K562 (cell line): ENCODE measurements around the gene MAGI2. TPM values are rescaled to one million over a fixed set of nuclear protein-coding genes. Genes with fewer than 3 reads are reported as not detected.

Source experiments
- ATAC-seq: fragments of 200-7000 bp; cut with Tn5 transposase; 3 replicates; pipeline ENCODE4 v1.9.1; 2020; ENCODE audit warnings: moderate library complexity
- BruUV-seq: library from RNA; stranded (reverse); fragments of 400-500 nt; replicated peaks from 2 replicates; lab custom pipeline; 2021; lab: Mats Ljungman, UMichigan
- CTCF ChIA-PET: fragments of 300-600 bp; formaldehyde crosslinking; extraction: SDS; loops from one replicate; lab custom pipeline; 2021; ENCODE audit warnings: low intra/inter-chr PET ratio; lab: Yijun Ruan, JAX
- POLR2A ChIA-PET: fragments of 300-600, 350-650 bp; sonication (Branson Sonifier 250); formaldehyde crosslinking; extraction: SDS; loops from one replicate; lab custom pipeline; 2021; ENCODE audit warnings: antibody characterized with exemption, inconsistent platforms; lab: Yijun Ruan, JAX
- DNase-seq, 4 experiments: peaks; one replicate each; pipeline versions ENCODE4 v3.0.0 to v3.0.0-alpha.2; 2011 to 2018; ENCODE audit warnings: low spot score in 3 of 4, mixed read lengths in 3 of 4; ENCODE audit errors: extremely low read depth in 1 of 4
- FAIRE-seq: peaks from 2 replicates; lab custom pipeline; 2011; peaks lifted over from hg19 to GRCh38; lab: Jason Lieb, UNC
- H2AFZ ChIP-seq: 2 replicates; pipeline ENCODE4 v1.6.0; 2011; ENCODE audit warnings: low read depth, low read length, control low read depth, inconsistent platforms
- H3K27ac ChIP-seq: fragments of 200-600 bp; 3 replicates; pipeline ENCODE4 v1.8.0; 2011; ENCODE audit warnings: low read depth, mild to moderate bottlenecking, control low read depth, inconsistent platforms, low read length, moderate library complexity, mixed read lengths; ENCODE audit errors: extremely low read depth
- H3K27me3 ChIP-seq, 2 experiments: fragments of 300-600 bp in 1 of 2; 2 replicates in 1 of 2; 3 replicates in 1 of 2; pipeline versions ENCODE4 v1.6.0 to v1.8.0; 2011; ENCODE audit warnings: inconsistent platforms in 2 of 2, low read length in 2 of 2, mild to moderate bottlenecking in 1 of 2, mixed read lengths in 1 of 2, moderate library complexity in 1 of 2; ENCODE audit not compliant: control insufficient read depth in 2 of 2, insufficient read depth in 2 of 2
- H3K36me3 ChIP-seq: fragments of 300-600 bp; 3 replicates; pipeline ENCODE4 v1.8.0; 2011; ENCODE audit warnings: mild to moderate bottlenecking, low read length, inconsistent platforms; ENCODE audit not compliant: control insufficient read depth, insufficient read depth
- H3K4me1 ChIP-seq, 2 experiments: fragments of 200-600 bp in 1 of 2; replicated peaks in 1 of 2; 2 replicates in 1 of 2; 3 replicates in 1 of 2; pipeline versions ENCODE4 v1.5.1 to v1.8.0; 2011; ENCODE audit warnings: inconsistent platforms in 2 of 2, low read length in 2 of 2, mild to moderate bottlenecking in 1 of 2, mixed read lengths in 1 of 2, moderate library complexity in 1 of 2; ENCODE audit not compliant: control insufficient read depth in 2 of 2, insufficient read depth in 2 of 2
- H3K4me2 ChIP-seq: 2 replicates; pipeline ENCODE4 v1.6.1; 2011; ENCODE audit warnings: low read length, control low read depth, inconsistent platforms, mixed read lengths; ENCODE audit not compliant: insufficient read depth
- H3K4me3 ChIP-seq: fragments of 200-600 bp; sonication (generic), shearing (Covaris generic); 2 replicates; pipeline ENCODE4 v1.5.1; 2016; ENCODE audit warnings: control low read depth, inconsistent platforms
- H3K79me2 ChIP-seq: fragments of 200-600 bp; 3 replicates; pipeline ENCODE4 v1.8.0; 2011; ENCODE audit warnings: low read length, inconsistent platforms; ENCODE audit not compliant: control insufficient read depth, insufficient read depth
- H3K9ac ChIP-seq, 2 experiments: 2 replicates each; pipeline versions ENCODE4 v1.6.0 to v1.6.1; 2011; ENCODE audit warnings: low read depth in 2 of 2, low read length in 2 of 2, control low read depth in 1 of 2, inconsistent platforms in 1 of 2, mild to moderate bottlenecking in 1 of 2, mixed read lengths in 1 of 2; ENCODE audit not compliant: insufficient read depth in 1 of 2
- H3K9me1 ChIP-seq: one replicate; pipeline ENCODE4 v1.6.0; 2011; ENCODE audit warnings: inconsistent platforms, mild to moderate bottlenecking, low read length, moderate library complexity; ENCODE audit not compliant: control insufficient read depth, insufficient read depth
- H3K9me3 ChIP-seq: replicated peaks from 2 replicates; pipeline ENCODE4 v1.5.1; 2011; ENCODE audit warnings: low read depth, low read length, inconsistent platforms; ENCODE audit not compliant: control insufficient read depth, insufficient read depth
- H4K20me1 ChIP-seq: replicated peaks from 2 replicates; pipeline ENCODE4 v1.6.1; 2011; ENCODE audit warnings: low read length, inconsistent platforms, mixed read lengths; ENCODE audit not compliant: control insufficient read depth, insufficient read depth
- KAT2B ChIP-seq: IDR thresholded peaks from one replicate; pipeline ENCODE4 v1.6.1; 2012; ENCODE audit warnings: low read depth, mild to moderate bottlenecking, control low read depth, inconsistent platforms, low read length, moderate library complexity
- KAT7 ChIP-seq: sonication (generic); formaldehyde crosslinking; IDR thresholded peaks from 2 replicates; pipeline ENCODE4 v1.8.0; 2022; ENCODE audit warnings: missing genetic modification reagents, mild to moderate bottlenecking, borderline replicate concordance
- MECOM ChIP-seq: fragments of 250-450 bp; sonication (Bioruptor Pico); IDR thresholded peaks from 2 replicates; pipeline ENCODE4 v1.8.0; 2022; ENCODE audit warnings: inconsistent platforms
- NR3C1 ChIP-seq: sonication (generic); formaldehyde crosslinking; IDR thresholded peaks from 2 replicates; pipeline ENCODE4 v1.8.1; 2022; ENCODE audit warnings: missing genetic modification reagents
- PTRF ChIP-seq: fragments of 450-650 bp; IDR thresholded peaks from 2 replicates; pipeline ENCODE4 v1.6.1; 2016; ENCODE audit warnings: mild to moderate bottlenecking, missing genetic modification characterization, missing compliant biosample characterization
- SMARCC2 ChIP-seq: fragments of 450-650 bp; IDR thresholded peaks from 2 replicates; pipeline ENCODE4 v1.6.1; 2017; ENCODE audit warnings: antibody characterized with exemption, moderate library complexity, mild to moderate bottlenecking, low read depth
- SRSF1 ChIP-seq: fragments of 200-400 bp; formaldehyde crosslinking; IDR thresholded peaks from 2 replicates; pipeline ENCODE4 v1.6.1; 2017; ENCODE audit warnings: mild to moderate bottlenecking, low read depth, low read length, moderate library complexity
- ZNF197 ChIP-seq: fragments of 200-800 bp; sonication (Bioruptor generic); IDR thresholded peaks from 2 replicates; pipeline ENCODE4 v1.6.1; 2016; ENCODE audit warnings: low read depth, missing genetic modification characterization, missing compliant biosample characterization
- WGBS: fragments of 100-300 bp; shearing (Covaris generic); methylation state at CpG from one replicate; pipeline ENCODE4 v1.1.6; 2016; ENCODE audit warnings: low coverage, mixed read lengths; ENCODE audit not compliant: insufficient coverage; ENCODE audit errors: missing lambda C conversion rate; 5-methylcytosine and 5-hydroxymethylcytosine counted together
- in situ Hi-C: fragments of 300-500 bp; cut with MboI; formaldehyde crosslinking; loops from 4 replicates; pipeline ENCODE4 v1.15.0; 2018; ENCODE audit warnings: inconsistent platforms, mixed read lengths
- intact Hi-C: fragments of 100-400 bp; cut with micrococcal nuclease; formaldehyde crosslinking; loops from 2 replicates; pipeline ENCODE4 v1.14.2; 2022
- polyA plus RNA-seq, 8 experiments: library from polyadenylated mRNA; depleted of rRNA in 4 of 8; stranded (reverse) in 5 of 8; unstranded in 3 of 8; fragments of >200 nt; fragmentation: Nextera tagmentation in 2 of 8; fragmentation: Illumina TruSeq in 1 of 8; extraction: Ambion mirVana in 2 of 8; extraction: Trizol in 1 of 8; gene quantifications; 2 replicates each; pipeline versions ENCODE4 v1.2.1 to v1.2.3, GENCODE V29; 2011 to 2014; ENCODE audit warnings: inconsistent platforms in 1 of 8, missing spikeins in 1 of 8
- total RNA-seq, 7 experiments: library from RNA; depleted of rRNA in 6 of 7; stranded (reverse); fragments of >200 nt in 6 of 7; fragmentation: Illumina TruSeq in 2 of 7; extraction: Trizol in 2 of 7; gene quantifications; 2 replicates each; pipeline versions ENCODE4 v1.2.1 to v1.2.3, GENCODE V29; 2011 to 2021; ENCODE audit warnings: low replicate concordance in 1 of 7
- TF ChIP-seq, protein P1 (sequence below): fragments of 250-450 bp; sonication (Bioruptor Pico); IDR thresholded peaks from 2 replicates; pipeline ENCODE4 v1.5.1; 2021; ENCODE audit warnings: mild to moderate bottlenecking
- TF ChIP-seq, protein P2 (sequence below), 2 experiments: fragments of 200-800 bp in 1 of 2; sonication (Bioruptor generic) in 1 of 2; sonication (generic) in 1 of 2; formaldehyde crosslinking in 1 of 2; IDR thresholded peaks in 1 of 2; conservative IDR thresholded peaks in 1 of 2; 2 replicates each; pipeline versions ENCODE4 v1.5.0 to v1.6.1; 2016 to 2020; ENCODE audit warnings: missing compliant biosample characterization in 1 of 2, missing genetic modification characterization in 1 of 2, missing genetic modification reagents in 1 of 2
- TF ChIP-seq, protein P3 (sequence below): fragments of 200-400 bp; formaldehyde crosslinking; IDR thresholded peaks from 2 replicates; pipeline ENCODE4 v1.6.1; 2017; ENCODE audit warnings: mild to moderate bottlenecking, low read depth, low read length, moderate library complexity
- TF ChIP-seq, protein P4 (sequence below): fragments of 250-450 bp; sonication (Bioruptor Pico); IDR thresholded peaks from 2 replicates; pipeline ENCODE4 v1.4.0; 2020; ENCODE audit warnings: mild to moderate bottlenecking

Gene MAGI2
- total and polyA plus RNA-seq, 9 of the 15 experiments (the other 6 are each of a cell fraction or from before 2014, with no cell fraction given) = 0.27 to 1.4 (median 0.70) TPM

DNA sequence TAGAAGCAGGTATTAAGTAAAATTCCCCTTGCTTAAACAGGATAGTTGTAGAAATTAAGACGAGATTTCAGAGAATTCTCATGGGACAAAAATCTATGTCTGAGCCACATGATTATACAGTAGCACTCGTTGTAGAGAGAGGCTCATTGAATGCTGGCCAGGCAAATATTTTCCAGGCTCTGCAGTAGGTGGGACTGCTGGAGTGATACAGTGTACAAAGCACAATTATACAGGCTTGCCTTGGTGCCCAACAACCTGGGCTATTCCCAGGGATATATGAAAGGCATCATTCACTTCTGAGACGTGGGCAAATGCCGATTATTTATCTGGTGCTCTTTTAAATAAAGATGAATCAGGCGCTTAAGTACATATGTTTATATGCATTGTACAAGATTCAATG is 1274.3 kb downstream of the MAGI2 start:
- intact Hi-C loops = no loop called here
- no peaks in the 10 kb centered on the region for H3K36me3 ChIP-seq
- H3K27ac ChIP-seq = no peak overlapping the region
- no peak overlapping the region for H2AFZ ChIP-seq
- no peaks in the 10 kb centered on the region for H3K9me3 ChIP-seq
- FAIRE-seq (no peak), ATAC-seq (no peak)
- no TSS peak for BruUV-seq
- H3K4me2 ChIP-seq = no peak overlapping the region
- H3K9me1 ChIP-seq = no peaks in the 10 kb centered on the region
- no peak overlapping the region for H3K9ac ChIP-seq
- TF ChIP-seq PTRF (tag) (no peak), SMARCC2 (no peak), SRSF1 (no peak), KAT2B (no peak), MECOM (CRISPR knock-in tag) (no peak), KAT7 (no peak), NR3C1 (no peak), ZNF197 (no peak)
- TF ChIP-seq, protein P1, sequence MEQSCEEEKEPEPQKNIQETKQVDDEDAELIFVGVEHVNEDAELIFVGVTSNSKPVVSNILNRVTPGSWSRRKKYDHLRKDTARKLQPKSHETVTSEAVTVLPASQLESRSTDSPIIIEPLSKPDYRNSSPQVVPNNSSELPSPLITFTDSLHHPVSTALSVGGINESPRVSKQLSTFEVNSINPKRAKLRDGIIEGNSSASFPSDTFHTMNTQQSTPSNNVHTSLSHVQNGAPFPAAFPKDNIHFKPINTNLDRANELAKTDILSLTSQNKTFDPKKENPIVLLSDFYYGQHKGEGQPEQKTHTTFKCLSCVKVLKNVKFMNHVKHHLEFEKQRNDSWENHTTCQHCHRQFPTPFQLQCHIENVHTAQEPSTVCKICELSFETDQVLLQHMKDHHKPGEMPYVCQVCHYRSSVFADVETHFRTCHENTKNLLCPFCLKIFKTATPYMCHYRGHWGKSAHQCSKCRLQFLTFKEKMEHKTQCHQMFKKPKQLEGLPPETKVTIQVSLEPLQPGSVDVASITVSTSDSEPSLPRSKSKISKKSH (CRISPR knock-in tag) = no peak
- TF ChIP-seq, protein P2, sequence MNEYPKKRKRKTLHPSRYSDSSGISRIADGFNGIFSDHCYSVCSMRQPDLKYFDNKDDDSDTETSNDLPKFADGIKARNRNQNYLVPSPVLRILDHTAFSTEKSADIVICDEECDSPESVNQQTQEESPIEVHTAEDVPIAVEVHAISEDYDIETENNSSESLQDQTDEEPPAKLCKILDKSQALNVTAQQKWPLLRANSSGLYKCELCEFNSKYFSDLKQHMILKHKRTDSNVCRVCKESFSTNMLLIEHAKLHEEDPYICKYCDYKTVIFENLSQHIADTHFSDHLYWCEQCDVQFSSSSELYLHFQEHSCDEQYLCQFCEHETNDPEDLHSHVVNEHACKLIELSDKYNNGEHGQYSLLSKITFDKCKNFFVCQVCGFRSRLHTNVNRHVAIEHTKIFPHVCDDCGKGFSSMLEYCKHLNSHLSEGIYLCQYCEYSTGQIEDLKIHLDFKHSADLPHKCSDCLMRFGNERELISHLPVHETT (CRISPR knock-in tag; conservative IDR thresholded peaks at IDR 0.05 in 1 of 2, IDR thresholded peaks at IDR 0.05 in 1 of 2) = no peak
- TF ChIP-seq, protein P3, sequence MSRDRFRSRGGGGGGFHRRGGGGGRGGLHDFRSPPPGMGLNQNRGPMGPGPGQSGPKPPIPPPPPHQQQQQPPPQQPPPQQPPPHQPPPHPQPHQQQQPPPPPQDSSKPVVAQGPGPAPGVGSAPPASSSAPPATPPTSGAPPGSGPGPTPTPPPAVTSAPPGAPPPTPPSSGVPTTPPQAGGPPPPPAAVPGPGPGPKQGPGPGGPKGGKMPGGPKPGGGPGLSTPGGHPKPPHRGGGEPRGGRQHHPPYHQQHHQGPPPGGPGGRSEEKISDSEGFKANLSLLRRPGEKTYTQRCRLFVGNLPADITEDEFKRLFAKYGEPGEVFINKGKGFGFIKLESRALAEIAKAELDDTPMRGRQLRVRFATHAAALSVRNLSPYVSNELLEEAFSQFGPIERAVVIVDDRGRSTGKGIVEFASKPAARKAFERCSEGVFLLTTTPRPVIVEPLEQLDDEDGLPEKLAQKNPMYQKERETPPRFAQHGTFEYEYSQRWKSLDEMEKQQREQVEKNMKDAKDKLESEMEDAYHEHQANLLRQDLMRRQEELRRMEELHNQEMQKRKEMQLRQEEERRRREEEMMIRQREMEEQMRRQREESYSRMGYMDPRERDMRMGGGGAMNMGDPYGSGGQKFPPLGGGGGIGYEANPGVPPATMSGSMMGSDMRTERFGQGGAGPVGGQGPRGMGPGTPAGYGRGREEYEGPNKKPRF = no peak
- TF ChIP-seq, protein P4, sequence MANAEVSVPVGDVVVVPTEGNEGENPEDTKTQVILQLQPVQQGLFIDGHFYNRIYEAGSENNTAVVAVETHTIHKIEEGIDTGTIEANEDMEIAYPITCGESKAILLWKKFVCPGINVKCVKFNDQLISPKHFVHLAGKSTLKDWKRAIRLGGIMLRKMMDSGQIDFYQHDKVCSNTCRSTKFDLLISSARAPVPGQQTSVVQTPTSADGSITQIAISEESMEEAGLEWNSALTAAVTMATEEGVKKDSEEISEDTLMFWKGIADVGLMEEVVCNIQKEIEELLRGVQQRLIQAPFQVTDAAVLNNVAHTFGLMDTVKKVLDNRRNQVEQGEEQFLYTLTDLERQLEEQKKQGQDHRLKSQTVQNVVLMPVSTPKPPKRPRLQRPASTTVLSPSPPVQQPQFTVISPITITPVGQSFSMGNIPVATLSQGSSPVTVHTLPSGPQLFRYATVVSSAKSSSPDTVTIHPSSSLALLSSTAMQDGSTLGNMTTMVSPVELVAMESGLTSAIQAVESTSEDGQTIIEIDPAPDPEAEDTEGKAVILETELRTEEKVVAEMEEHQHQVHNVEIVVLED (CRISPR knock-in tag) = no peak
- TF ChIP-seq, all 486 proteins: peak for 0
- no peak overlapping the region for H3K4me3 ChIP-seq
- CTCF ChIA-PET = no interaction called here
- H3K27me3 ChIP-seq = no peaks in the 10 kb centered on the region; a peak in 1 of 5 replicates
- H3K4me1 ChIP-seq = no peaks in the 10 kb centered on the region
- no peaks in the 10 kb centered on the region for H3K79me2 ChIP-seq
- under 1% methylated on average over 5 of the region's 5 CpGs for WGBS
- no peak for DNase-seq
- POLR2A ChIA-PET = no interaction called here
- H4K20me1 ChIP-seq = no peaks in the 10 kb centered on the region
- in situ Hi-C loops = no loop called here
